Measurements from ENCODE around the gene HTRA1.

HTRA1 gene

GRCh38 chr10:122455376-122456079, 5.8 kb upstream of the HTRA1 start:
- DNase-seq: no peak

GRCh38 chr10:122457934-122458333, 3.4 kb upstream of the HTRA1 start:
- no peak for DNase-seq

- DNase-seq: no peak
Observed at GRCh38 chr10:122458693-122459092, 2.7 kb upstream of the HTRA1 start.

DNA sequence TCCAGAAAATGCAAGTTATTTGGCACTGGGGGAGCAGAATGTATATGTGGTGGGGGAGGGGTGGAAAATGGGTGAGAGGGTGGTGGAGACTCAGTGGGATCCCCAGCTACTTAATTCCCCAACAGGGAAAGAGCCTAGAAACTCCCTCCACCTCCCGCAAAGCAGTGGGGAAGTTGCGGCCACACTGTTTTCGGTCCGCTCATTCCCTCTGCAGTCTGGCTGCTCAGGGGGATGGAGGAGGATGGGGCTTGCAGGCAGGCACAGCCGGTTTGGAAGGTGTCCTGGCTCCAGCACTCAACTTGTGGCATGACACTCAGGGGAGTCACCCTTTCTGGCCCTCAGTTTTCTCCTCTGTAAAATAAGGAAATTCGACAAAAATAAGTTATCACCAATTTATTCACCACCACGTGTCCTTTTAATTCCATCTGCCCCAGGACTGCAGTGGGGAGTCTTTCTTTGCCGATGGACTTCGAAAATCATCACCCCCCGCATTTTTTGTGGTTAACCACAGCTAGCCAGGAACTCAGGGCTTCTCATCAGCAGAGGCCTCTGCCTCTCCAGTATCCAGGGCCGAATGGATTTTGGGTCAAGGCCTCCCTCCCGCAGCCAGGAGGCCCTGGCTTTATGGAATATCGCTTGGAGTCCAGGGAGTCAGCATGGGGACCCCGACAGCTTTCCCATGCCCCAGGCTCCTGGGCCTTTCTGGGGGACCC, 1.6 kb upstream of the HTRA1 start:
- no peak for DNase-seq

GRCh38 chr10:122460891-122461293, 461 bp upstream of the HTRA1 start:
- DNase-seq: no peak

GRCh38 chr10:122461729-122462532, 578 bp downstream of the HTRA1 start:
- no peak for DNase-seq

DNA sequence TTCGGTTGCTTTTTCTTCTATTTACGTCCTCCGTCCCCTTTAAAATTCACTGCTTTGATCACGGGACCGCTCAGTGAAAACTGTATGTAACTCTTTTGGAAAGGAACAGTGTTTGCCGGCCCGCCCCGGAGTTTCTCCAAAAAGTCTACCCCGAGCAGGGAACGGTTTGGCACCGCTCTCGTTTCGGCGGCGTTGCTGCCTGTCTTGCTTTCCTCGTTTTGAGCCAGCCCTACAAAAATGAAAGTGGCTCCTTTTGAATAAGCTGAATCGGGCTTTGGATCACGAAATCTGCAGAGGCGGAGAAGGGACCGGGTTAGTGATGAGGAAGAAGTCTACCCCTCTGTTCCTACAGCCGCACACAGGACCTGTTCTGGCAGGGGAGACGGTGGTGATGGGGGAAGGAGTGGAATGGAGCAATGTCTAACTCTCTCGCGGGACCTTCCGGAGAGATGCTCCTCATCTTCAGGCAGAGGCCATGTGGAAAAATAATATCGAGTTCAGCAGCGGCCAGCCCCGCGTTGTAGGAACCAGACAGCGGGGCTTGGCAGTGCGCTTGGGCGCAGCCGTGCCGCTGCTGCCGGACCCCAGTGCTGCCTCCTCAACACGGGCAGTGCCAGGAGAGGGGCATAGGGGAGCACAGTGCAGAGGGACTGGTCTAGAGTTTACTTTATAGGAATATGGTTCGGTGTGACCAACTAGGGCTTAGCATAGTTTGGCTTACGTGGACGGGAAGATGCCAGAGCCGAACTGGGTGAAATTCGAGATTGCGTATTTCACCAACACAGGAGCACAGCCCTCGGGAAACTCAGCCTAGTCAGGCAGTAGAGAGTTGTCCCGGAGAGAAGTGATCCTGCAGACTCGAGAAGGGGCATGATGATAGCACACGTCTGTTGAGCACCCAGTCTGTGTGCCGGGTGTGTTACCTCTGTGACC, 1.4 kb downstream of the HTRA1 start:
- no peak for DNase-seq

DNA sequence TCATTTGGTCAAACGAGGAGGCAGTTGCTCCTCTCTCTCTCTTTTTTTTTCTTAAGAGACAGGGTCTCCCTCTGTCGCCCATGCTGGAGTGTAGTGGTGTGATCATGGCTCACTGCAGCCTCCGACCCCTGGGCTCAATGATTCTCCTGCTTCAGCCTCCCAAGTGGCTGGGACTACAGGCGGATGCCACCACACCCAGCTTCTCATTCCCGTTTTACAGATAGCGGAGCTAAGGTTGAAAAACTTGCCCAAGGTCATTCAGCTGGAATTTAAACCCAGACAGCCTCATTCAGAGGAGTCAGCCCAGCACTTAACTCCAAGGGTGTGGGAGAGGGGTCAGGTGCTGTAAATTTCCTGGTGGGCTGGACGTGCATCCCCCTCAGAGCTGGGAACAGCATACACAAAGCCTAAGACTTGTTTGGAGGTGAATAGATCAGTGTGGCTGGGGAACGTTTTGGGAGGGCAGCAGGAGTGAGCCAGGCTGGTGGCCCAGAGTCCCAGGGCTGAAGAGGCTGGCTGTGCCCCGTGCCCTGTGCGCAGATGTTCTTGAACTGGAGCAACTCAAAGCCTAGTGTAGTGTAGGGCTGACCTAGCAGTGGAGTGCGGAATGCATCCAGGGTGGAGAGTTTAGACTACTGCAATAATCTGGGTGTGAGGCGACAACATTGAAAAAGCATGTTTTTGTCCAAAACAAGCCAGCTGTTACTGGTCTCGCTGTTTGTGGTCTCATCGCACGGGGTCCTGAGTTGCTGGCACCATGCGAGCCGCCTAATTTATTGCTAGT, 2.3 kb downstream of the HTRA1 start:
- DNase-seq: no peak

GRCh38 chr10:122464250-122464510, 2.8 kb downstream of the HTRA1 start:
- DNase-seq: no peak

- no peak for DNase-seq
Observed at GRCh38 chr10:122464586-122464985, 3.2 kb downstream of the HTRA1 start.

DNA sequence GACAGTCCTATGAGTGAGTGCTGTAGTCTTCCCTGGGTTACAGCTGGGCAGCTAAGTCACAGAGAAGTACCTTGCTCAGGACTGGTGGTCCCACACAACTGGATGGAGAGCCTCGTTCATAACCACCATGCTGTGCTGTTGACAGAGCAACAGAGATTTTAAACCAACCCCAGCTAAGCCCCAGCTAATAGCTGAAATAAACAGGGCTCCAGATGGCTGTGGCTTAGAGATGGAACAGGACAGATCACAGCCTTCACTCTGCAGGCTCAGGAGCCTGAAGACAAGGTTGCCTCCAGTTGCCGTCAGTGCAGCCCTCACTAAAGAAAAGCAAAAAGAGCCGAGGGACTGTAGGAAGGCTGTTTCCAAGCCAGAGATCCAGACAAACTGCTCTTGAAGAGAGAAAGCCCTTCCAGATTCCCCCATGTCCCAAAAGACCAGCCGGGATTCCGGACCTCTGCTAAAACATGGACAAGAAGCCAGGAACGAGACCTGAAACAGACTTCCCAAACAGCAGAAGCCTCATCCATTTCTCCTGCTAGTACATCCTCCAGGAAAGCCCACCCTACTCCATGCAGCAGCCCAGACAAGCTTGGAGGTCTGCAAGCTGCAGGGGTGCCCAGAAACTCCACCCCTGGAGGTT, 4.2 kb downstream of the HTRA1 start:
- no peak for DNase-seq

GRCh38 chr10:122466951-122467381, 5.6 kb downstream of the HTRA1 start:
- no peak for DNase-seq

- no peak for DNase-seq
Observed at GRCh38 chr10:122467701-122468100, 6.3 kb downstream of the HTRA1 start.

GRCh38 chr10:122468307-122468925, 7.1 kb downstream of the HTRA1 start:
- no peak for DNase-seq

DNA sequence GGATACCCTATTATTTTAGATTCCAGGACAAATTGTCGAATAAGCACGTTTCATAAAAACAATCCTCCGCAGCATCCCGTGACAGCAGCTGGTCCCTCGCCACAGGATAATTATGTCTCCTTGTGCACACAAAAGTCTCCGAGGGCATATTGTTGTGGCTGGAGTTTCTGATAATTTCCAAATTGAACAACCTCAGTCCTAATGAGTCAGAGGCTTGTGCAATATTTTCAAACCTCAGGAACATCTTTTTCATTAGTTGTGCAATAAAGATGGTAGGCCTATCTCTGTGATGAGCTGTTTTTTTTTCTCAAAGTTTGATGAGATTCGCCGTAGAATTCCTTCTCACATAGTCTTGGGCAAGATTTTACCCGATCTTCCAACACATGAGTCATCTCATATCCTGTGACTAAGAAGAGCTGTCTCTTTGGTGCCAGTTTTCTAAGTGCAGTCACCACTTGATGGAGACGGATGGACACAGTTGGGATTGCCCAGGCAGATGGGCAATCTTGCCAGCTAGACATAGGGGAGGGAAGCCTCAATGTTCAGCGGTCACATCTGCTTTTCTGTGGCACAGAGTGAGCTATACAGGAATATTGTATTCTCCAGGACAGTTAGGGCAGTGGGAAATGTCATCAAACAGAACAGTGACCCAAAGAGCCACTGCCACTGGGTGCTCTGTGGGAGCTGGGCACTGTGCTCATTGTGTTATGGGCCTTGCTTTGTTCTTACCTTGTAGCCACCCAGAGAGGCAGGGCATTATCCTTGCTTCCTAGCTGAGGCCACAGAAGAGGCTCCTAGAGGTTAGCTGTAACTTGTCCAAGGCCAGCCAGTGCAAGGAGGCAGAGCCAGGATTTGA, 7.8 kb downstream of the HTRA1 start:
- no peak for DNase-seq

- DNase-seq: no peak
Observed at GRCh38 chr10:122469848-122470247, 8.5 kb downstream of the HTRA1 start.

DNA sequence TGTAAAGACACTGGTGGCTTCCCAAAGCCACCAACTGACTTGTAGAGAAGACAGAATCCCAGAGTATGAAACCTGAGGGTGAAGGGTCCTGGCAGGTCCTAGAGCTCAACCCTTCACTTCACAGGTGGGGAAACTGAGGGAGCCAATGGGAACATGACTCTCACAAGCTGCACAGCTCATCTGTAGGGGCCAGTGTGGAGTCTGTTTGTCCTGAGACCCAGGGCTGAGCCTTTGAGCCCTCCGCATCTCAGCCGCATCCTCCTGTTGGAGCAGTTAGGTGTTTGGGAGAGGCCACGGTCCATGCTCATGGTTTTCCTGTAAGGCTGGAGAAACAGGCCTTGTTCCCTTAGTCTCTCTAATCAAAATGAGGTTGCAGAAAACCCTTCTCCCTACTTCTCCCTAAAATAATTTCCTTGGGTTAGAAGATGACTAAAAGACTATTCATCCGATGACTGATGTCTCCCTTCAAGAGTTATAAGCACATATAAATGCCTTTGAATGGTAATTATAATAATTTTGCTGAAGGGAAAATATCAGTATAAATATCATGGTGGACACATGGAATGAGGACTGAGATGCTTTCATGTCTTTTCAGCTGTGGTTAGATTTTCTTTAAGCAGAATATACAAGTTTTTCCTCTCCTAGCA, 10.3 kb downstream of the HTRA1 start:
- DNase-seq: no peak

DNA sequence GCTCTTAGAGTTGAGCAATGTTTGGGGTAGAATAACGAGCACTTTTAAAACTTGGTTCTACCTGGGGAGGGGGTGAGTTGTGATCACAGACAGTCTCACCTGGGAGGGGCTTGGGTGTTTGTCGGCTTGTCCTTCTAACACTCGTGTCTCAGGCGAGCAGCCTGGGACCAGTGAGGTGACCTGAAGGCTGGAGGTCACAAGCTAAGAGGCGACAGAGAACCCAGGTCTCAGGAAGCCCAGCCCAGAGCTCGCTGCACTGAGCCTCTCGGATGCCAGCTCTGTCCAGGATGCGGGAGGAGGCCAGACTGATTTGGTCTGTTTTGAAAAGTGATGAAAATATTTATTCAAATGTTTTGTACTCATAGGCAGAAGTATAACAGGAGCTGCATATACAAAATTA, 11.8 kb downstream of the HTRA1 start:
- DNase-seq: no peak

GRCh38 chr10:122474131-122474818, 12.9 kb downstream of the HTRA1 start:
- no peak for DNase-seq
